Measurements from ENCODE around the gene LILRB4. TPM values are rescaled to one million over a fixed set of nuclear protein-coding genes. Genes with fewer than 3 reads are reported as not detected.
A peak's percentile ranks its signal among the peaks of the same experiment; 100 is the strongest.
"Not testable (repeated sequence)": the region's sequence is repeated elsewhere in the genome, so short reads cannot be mapped to it uniquely, and the experiment has no call there.

Gene LILRB4
- total RNA-seq, 1 donor from 2014 or later = 0.32 TPM

- intact Hi-C loops (cut with micrococcal nuclease) = no loop called here
- H3K9me3 Mint-ChIP-seq = no peaks in the 10 kb centered on the region
- no peaks in the 10 kb centered on the region for H3K4me1 Mint-ChIP-seq (ENCODE audit: low read depth)
- no peak for DNase-seq (ENCODE audit: low spot score)
- H3K27me3 Mint-ChIP-seq (ENCODE audit: low read depth) = no peaks in the 10 kb centered on the region
- no peak overlapping the region for H3K4me3 Mint-ChIP-seq (ENCODE audit: low read depth)
- no peaks in the 10 kb centered on the region for H3K36me3 Mint-ChIP-seq (ENCODE audit: low read depth)
- no peak overlapping the region for H3K27ac Mint-ChIP-seq
Measured at GRCh38 chr19:54677217-54677616, 14.4 kb downstream of the LILRB4 start.

- intact Hi-C loops (cut with micrococcal nuclease); H3K4me1 Mint-ChIP-seq (ENCODE audit: low read depth); H3K9me3 Mint-ChIP-seq; H3K4me3 Mint-ChIP-seq (ENCODE audit: low read depth); DNase-seq (ENCODE audit: low spot score); H3K36me3 Mint-ChIP-seq (ENCODE audit: low read depth); H3K27me3 Mint-ChIP-seq (ENCODE audit: low read depth); H3K27ac Mint-ChIP-seq: not testable (repeated sequence)
Measured at GRCh38 chr19:54681596-54681995, 18.8 kb downstream of the LILRB4 start.

DNA sequence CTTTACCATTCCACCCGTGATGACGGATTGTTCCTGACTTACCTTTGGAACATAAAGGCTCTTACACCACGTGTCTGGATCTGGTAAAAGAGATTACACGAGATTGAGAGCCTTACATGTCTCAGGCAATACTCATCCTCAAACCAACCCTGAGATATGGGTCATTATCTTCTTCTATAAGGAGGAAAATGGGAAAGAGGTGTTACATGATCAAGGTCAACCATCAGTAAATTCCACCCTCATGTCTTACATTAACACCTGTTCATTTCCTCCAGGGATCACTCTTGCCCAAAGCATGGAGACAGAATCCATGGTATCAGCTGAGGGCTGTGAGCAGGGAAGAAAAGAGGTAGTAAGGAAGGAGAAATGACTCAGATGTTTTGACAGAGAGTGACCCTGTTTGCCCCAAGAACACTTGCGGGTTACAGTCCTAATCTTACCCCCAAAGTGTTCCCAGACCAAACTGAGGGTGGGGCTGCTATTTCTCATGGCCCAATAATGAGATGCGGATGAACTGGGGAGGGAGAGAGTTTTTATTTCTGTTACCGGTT lies 19.6 kb downstream of the LILRB4 start:
- H3K36me3 Mint-ChIP-seq (ENCODE audit: low read depth) = no peaks in the 10 kb centered on the region
- H3K27ac Mint-ChIP-seq = no peak overlapping the region
- no peaks in the 10 kb centered on the region for H3K4me1 Mint-ChIP-seq (ENCODE audit: low read depth)
- no peaks in the 10 kb centered on the region for H3K27me3 Mint-ChIP-seq (ENCODE audit: low read depth)
- no peak for DNase-seq (ENCODE audit: low spot score)
- H3K4me3 Mint-ChIP-seq (ENCODE audit: low read depth) = no peak overlapping the region
- intact Hi-C loops (cut with micrococcal nuclease) = no loop called here
- no peaks in the 10 kb centered on the region for H3K9me3 Mint-ChIP-seq

DNA sequence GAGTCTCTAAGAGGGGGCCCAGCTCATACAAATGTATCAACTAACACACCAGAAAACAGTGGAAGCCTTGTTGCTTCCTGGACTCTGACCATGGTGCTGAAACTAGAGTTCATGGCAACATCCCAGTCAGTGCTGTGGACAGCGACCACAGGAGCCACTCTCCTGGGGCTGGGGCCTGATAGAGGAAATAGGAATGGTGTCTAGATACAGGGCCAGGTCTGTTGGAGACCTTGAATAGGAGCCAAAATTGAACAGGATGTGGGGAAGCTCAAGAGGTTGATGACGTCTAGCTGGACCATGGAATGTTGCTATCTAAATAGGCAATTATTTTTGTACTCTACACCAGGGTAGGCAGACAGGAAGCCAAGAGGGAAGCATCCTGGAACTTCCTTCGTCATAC lies 21.7 kb downstream of the LILRB4 start:
- intact Hi-C loops (cut with micrococcal nuclease) = no loop called here
- H3K36me3 Mint-ChIP-seq (ENCODE audit: low read depth) = no peaks in the 10 kb centered on the region
- no peaks in the 10 kb centered on the region for H3K4me1 Mint-ChIP-seq (ENCODE audit: low read depth)
- H3K27me3 Mint-ChIP-seq (ENCODE audit: low read depth) = peaks cover 1% of the 10 kb centered on the region
- no peak overlapping the region for H3K27ac Mint-ChIP-seq
- DNase-seq (ENCODE audit: low spot score) = no peak
- no peak overlapping the region for H3K4me3 Mint-ChIP-seq (ENCODE audit: low read depth)
- no peaks in the 10 kb centered on the region for H3K9me3 Mint-ChIP-seq

DNA sequence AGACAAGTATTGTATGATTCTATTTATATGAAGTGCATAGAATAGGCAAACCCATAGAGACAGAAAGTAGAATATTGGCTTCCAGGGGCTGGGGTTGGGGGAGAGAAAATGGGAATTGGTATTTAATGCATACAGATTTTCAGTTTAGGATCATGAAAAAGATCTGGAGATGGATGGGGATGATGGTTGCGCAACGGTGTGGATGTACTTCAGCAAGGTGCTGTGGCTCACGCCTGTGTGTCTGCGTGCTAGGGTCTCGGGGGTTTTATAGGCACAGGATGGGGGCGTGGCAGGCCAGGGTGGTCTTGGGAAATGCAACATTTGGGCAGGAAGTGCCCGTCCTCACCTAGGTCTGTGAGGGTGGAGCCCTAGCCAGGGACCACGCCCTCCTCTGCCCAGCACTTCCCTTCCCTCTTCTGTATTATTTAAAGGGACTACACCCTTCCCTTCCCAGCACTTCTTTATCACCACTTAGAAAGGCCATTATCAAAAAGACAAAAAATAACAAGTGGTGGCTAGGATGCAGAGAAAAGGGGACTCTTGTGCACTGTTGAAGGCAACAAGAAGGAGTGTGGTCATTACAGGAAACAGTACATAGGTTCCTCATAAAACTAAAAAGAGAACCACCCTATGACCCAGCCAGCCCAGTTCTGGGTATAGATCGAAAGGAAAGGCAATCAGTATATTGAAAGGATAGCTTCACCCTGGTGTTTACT lies 29.0 kb downstream of the LILRB4 start:
- Mint-ChIP-seq H3K4me3 (ENCODE audit: low read depth) (no peak overlapping the region), H3K36me3 (ENCODE audit: low read depth) (no peaks in the 10 kb centered on the region), H3K27ac (no peak overlapping the region), H3K27me3 (ENCODE audit: low read depth) (peaks cover 3% of the 10 kb centered on the region), H3K9me3 (no peaks in the 10 kb centered on the region), H3K4me1 (ENCODE audit: low read depth) (no peaks in the 10 kb centered on the region)
- intact Hi-C loops (cut with micrococcal nuclease) = no loop called here
- DNase-seq (ENCODE audit: low spot score) = no peak

DNA sequence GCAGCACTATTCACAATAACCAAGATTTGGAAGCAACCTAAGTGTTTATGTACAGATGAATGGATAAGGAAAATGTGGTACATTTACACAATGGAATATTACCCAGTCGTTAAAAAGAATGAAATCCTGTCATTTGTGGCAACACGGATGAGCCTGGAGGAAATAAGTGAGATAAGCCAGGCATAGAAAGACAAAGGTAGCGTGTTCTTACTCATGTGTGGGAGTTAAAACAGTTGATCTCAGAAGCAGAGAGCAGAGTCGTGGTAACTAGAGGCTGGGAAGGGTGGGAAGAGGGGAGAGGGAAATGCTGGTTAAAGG lies 29.5 kb downstream of the LILRB4 start:
- H3K4me1 Mint-ChIP-seq (ENCODE audit: low read depth) = no peaks in the 10 kb centered on the region
- intact Hi-C loops (cut with micrococcal nuclease) = no loop called here
- H3K4me3 Mint-ChIP-seq (ENCODE audit: low read depth) = no peak overlapping the region
- H3K27ac Mint-ChIP-seq = no peak overlapping the region
- H3K36me3 Mint-ChIP-seq (ENCODE audit: low read depth) = no peaks in the 10 kb centered on the region
- H3K9me3 Mint-ChIP-seq = no peaks in the 10 kb centered on the region
- peaks cover 3% of the 10 kb centered on the region for H3K27me3 Mint-ChIP-seq (ENCODE audit: low read depth)
- DNase-seq (ENCODE audit: low spot score) = no peak

- Mint-ChIP-seq H3K4me3 (ENCODE audit: low read depth) (no peak overlapping the region), H3K27ac (no peak overlapping the region), H3K4me1 (ENCODE audit: low read depth) (no peaks in the 10 kb centered on the region), H3K36me3 (ENCODE audit: low read depth) (no peaks in the 10 kb centered on the region), H3K27me3 (ENCODE audit: low read depth) (peaks cover 2% of the 10 kb centered on the region), H3K9me3 (no peaks in the 10 kb centered on the region)
- no peak for DNase-seq (ENCODE audit: low spot score)
- intact Hi-C loops (cut with micrococcal nuclease) = no loop called here
Measured at GRCh38 chr19:54694648-54695047, 31.9 kb downstream of the LILRB4 start.

DNA sequence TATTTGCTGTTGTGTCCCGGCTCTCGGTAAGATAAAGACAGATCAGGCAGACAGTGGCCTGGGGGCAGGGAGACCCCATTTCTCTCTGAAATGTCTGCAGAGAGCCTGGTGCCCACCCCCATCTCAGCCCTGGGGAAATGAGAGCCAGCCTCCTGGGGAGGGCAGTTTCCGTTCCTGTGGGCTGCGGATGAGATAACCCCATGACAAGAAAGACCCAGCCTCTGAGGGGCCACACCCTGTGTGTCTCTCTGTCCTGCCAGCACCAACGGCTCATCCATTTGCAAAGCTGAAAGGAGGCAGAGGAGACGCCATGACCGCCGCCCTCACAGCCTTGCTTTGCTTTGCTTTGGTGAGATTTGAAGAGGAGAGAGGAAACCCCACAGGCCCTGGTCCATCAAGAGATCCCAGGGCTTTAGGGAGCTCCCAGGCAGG lies 33.3 kb downstream of the LILRB4 start:
- Mint-ChIP-seq H3K36me3 (ENCODE audit: low read depth) (no peaks in the 10 kb centered on the region), H3K4me3 (ENCODE audit: low read depth) (no peak overlapping the region), H3K27ac (no peak overlapping the region), H3K4me1 (ENCODE audit: low read depth) (no peaks in the 10 kb centered on the region), H3K9me3 (no peaks in the 10 kb centered on the region), H3K27me3 (ENCODE audit: low read depth) (peaks cover 2% of the 10 kb centered on the region)
- no peak for DNase-seq (ENCODE audit: low spot score)
- intact Hi-C loops (cut with micrococcal nuclease) = no loop called here

GRCh38 chr19:54696766-54697165 lies 34.0 kb downstream of the LILRB4 start:
- H3K27ac Mint-ChIP-seq = no peak overlapping the region
- no peaks in the 10 kb centered on the region for H3K9me3 Mint-ChIP-seq
- peaks cover 2% of the 10 kb centered on the region for H3K27me3 Mint-ChIP-seq (ENCODE audit: low read depth)
- H3K36me3 Mint-ChIP-seq (ENCODE audit: low read depth) = no peaks in the 10 kb centered on the region
- intact Hi-C loops (cut with micrococcal nuclease) = no loop called here
- H3K4me1 Mint-ChIP-seq (ENCODE audit: low read depth) = no peaks in the 10 kb centered on the region
- no peak for DNase-seq (ENCODE audit: low spot score)
- no peak overlapping the region for H3K4me3 Mint-ChIP-seq (ENCODE audit: low read depth)

DNA sequence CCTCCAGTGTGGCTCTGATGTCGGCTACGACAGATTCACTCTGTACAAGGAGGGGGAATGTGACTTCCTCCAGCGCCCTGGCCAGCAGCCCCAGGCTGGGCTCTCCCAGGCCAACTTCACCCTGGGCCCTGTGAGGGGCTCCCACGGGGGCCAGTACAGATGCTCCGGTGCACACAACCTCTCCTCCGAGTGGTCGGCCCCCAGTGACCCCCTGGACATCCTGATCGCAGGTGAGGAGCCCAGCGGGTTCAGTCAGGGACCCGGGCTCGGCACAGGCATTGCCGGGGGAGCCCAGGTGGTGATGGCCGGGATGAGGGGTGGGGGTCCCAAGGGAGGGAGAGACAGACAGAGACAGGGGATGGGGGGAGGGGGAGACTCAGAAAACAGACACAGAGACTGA lies 34.9 kb downstream of the LILRB4 start:
- not testable (repeated sequence) for DNase-seq (ENCODE audit: low spot score); H3K36me3 Mint-ChIP-seq (ENCODE audit: low read depth)

GRCh38 chr19:54704928-54705327 lies 42.1 kb downstream of the LILRB4 start:
- no peaks in the 10 kb centered on the region for H3K27me3 Mint-ChIP-seq (ENCODE audit: low read depth)
- H3K27ac Mint-ChIP-seq = no peak overlapping the region
- H3K9me3 Mint-ChIP-seq = no peaks in the 10 kb centered on the region
- no peaks in the 10 kb centered on the region for H3K36me3 Mint-ChIP-seq (ENCODE audit: low read depth)
- peaks cover 8% of the 10 kb centered on the region for H3K4me1 Mint-ChIP-seq (ENCODE audit: low read depth)
- DNase-seq (ENCODE audit: low spot score) = no peak
- intact Hi-C loops (cut with micrococcal nuclease) = no loop called here
- H3K4me3 Mint-ChIP-seq (ENCODE audit: low read depth) = no peak overlapping the region

More for the DNA sequence above, 34.9 kb downstream of the LILRB4 start:
- H3K27ac Mint-ChIP-seq; H3K4me1 Mint-ChIP-seq (ENCODE audit: low read depth); intact Hi-C loops (cut with micrococcal nuclease); H3K27me3 Mint-ChIP-seq (ENCODE audit: low read depth); H3K9me3 Mint-ChIP-seq; H3K4me3 Mint-ChIP-seq (ENCODE audit: low read depth): not testable (repeated sequence)

- H3K27ac Mint-ChIP-seq = no peak overlapping the region
- H3K4me3 Mint-ChIP-seq (ENCODE audit: low read depth) = no peak overlapping the region
- peak; percentile 21 for DNase-seq (ENCODE audit: low spot score)
- H3K4me1 Mint-ChIP-seq (ENCODE audit: low read depth) = peaks cover 8% of the 10 kb centered on the region
- no peaks in the 10 kb centered on the region for H3K27me3 Mint-ChIP-seq (ENCODE audit: low read depth)
- no peaks in the 10 kb centered on the region for H3K9me3 Mint-ChIP-seq
- no peaks in the 10 kb centered on the region for H3K36me3 Mint-ChIP-seq (ENCODE audit: low read depth)
- intact Hi-C loops (cut with micrococcal nuclease) = no loop called here
Measured at GRCh38 chr19:54707962-54708361, 45.2 kb downstream of the LILRB4 start.

- Mint-ChIP-seq H3K27ac (no peak overlapping the region), H3K4me1 (ENCODE audit: low read depth) (peaks cover 7% of the 10 kb centered on the region), H3K27me3 (ENCODE audit: low read depth) (no peaks in the 10 kb centered on the region), H3K36me3 (ENCODE audit: low read depth) (no peaks in the 10 kb centered on the region), H3K4me3 (ENCODE audit: low read depth) (no peak overlapping the region), H3K9me3 (no peaks in the 10 kb centered on the region)
- intact Hi-C loops (cut with micrococcal nuclease) = no loop called here
- no peak for DNase-seq (ENCODE audit: low spot score)
Measured at GRCh38 chr19:54708781-54709180, 46.0 kb downstream of the LILRB4 start.
